Gastroesophageal sphincter (tissue), 4 donors: ENCODE results near the gene SUN3. TPM values are rescaled to one million over a fixed set of nuclear protein-coding genes. Genes with fewer than 3 reads are reported as not detected.

ENCODE experiments used
- ATAC-seq: fragments of 150-250 bp; one replicate; pipeline ENCODE4 v1.9.1; 2016; ENCODE audit warnings: mild to moderate bottlenecking, moderate library complexity
- H3K27ac ChIP-seq, 4 donors: fragments of 200-600 bp; sonication (generic) in 3 of 4; 1 replicate in 3 of 4; 2 replicates in 1 of 4; pipeline ENCODE4 v1.5.1; 2016 to 2019
- H3K27me3 ChIP-seq: fragments of 200-600 bp; sonication (generic); one replicate; pipeline ENCODE4 v1.5.1; 2019
- H3K36me3 ChIP-seq, 2 donors: fragments of 200-600 bp; sonication (generic); one replicate each; pipeline ENCODE4 v1.5.1; 2019; ENCODE audit warnings: control low read depth in 1 of 2
- H3K4me1 ChIP-seq, 3 donors: fragments of 200-600 bp; sonication (generic); 1 replicate in 2 of 3; 2 replicates in 1 of 3; pipeline ENCODE4 v1.5.1; 2016 to 2019; ENCODE audit warnings: control low read depth in 2 of 3
- H3K4me3 ChIP-seq, 2 donors: fragments of 200-600 bp; sonication (generic); one replicate each; pipeline ENCODE4 v1.5.1; 2019; ENCODE audit warnings: mild to moderate bottlenecking in 1 of 2, moderate library complexity in 1 of 2
- H3K9me3 ChIP-seq, 3 donors: fragments of 200-600 bp; sonication (generic); one replicate each; pipeline ENCODE4 v1.5.1; 2017 to 2019; ENCODE audit warnings: control low read depth in 2 of 3
- EP300 ChIP-seq: sonication (generic); formaldehyde crosslinking; IDR thresholded peaks from one replicate; pipeline ENCODE4 v1.6.1; 2017; ENCODE audit warnings: antibody characterized with exemption, mild to moderate bottlenecking
- POLR2A ChIP-seq, 2 donors: fragments of 450-650 bp; IDR thresholded peaks; one replicate each; pipeline ENCODE4 v1.6.1; 2017; ENCODE audit warnings: antibody characterized with exemption in 2 of 2, mild to moderate bottlenecking in 2 of 2, moderate library complexity in 1 of 2
- POLR2AphosphoS5 ChIP-seq: sonication (generic); formaldehyde crosslinking; IDR thresholded peaks from one replicate; pipeline ENCODE4 v1.6.1; 2017; ENCODE audit warnings: antibody characterized with exemption
- WGBS, 2 donors: methylation state at CpG; one replicate each; pipeline ENCODE4 v1.1.5; 2018; ENCODE audit warnings: low coverage in 1 of 2; 5-methylcytosine and 5-hydroxymethylcytosine counted together
- total RNA-seq, 4 donors: library from RNA; depleted of rRNA; stranded (reverse); fragments of >200 nt; gene quantifications; one replicate each; pipeline ENCODE4 v1.1.0, GENCODE V29; 2016
- TF ChIP-seq, protein P1 (sequence below), 4 experiments: fragments of 200-600 bp in 2 of 4; fragments of 450-650 bp in 2 of 4; sonication (generic) in 1 of 4; IDR thresholded peaks; one replicate each; pipeline ENCODE4 v1.5.1; 2017 to 2019; ENCODE audit warnings: antibody characterized with exemption in 4 of 4, mild to moderate bottlenecking in 2 of 4, moderate library complexity in 2 of 4

SUN3 gene
- total RNA-seq, 4 donors from 2014 or later: not detected

DNA sequence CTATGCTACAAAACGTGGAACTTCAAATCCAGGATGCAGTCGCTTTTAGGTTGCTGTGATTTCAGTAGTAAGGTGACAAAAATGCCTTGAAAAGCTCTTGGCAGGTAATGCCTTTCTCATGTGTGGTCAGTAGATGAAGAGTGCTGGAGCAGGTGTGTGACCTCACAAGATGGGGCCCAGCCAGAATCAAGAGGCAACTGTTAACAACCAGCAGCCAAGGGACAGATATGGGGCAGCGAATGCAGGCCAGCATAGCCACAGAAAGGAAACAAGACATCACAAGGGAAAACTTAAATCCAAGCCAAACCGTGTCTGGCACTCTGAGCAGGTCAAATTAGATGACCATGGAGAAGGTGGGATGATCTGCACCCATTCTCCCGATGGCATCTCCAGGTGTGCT lies 61.8 kb downstream of the SUN3 start:
- H3K27ac ChIP-seq: no peak overlapping the region
- no peaks in the 10 kb centered on the region for H3K27me3 ChIP-seq
- H3K36me3 ChIP-seq: peaks cover 0 to 97% of the 10 kb centered on the region in 2 donors
- no peak overlapping the region for H3K4me3 ChIP-seq
- TF ChIP-seq, protein P1, sequence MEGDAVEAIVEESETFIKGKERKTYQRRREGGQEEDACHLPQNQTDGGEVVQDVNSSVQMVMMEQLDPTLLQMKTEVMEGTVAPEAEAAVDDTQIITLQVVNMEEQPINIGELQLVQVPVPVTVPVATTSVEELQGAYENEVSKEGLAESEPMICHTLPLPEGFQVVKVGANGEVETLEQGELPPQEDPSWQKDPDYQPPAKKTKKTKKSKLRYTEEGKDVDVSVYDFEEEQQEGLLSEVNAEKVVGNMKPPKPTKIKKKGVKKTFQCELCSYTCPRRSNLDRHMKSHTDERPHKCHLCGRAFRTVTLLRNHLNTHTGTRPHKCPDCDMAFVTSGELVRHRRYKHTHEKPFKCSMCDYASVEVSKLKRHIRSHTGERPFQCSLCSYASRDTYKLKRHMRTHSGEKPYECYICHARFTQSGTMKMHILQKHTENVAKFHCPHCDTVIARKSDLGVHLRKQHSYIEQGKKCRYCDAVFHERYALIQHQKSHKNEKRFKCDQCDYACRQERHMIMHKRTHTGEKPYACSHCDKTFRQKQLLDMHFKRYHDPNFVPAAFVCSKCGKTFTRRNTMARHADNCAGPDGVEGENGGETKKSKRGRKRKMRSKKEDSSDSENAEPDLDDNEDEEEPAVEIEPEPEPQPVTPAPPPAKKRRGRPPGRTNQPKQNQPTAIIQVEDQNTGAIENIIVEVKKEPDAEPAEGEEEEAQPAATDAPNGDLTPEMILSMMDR (IDR thresholded peaks at IDR 0.05): no peak
- TF ChIP-seq EP300: no peak
- TF ChIP-seq POLR2A (IDR thresholded peaks at IDR 0.05): no peak
- no peak for TF ChIP-seq POLR2AphosphoS5
- H3K9me3 ChIP-seq: no peaks in the 10 kb centered on the region
- 67 to 92% methylated on average over 2 to 4 of the region's 5 CpGs for WGBS, 2 donors
- H3K4me1 ChIP-seq: peaks cover 0 to 15% (median 0%) of the 10 kb centered on the region in 3 donors
- ATAC-seq: no peak

DNA sequence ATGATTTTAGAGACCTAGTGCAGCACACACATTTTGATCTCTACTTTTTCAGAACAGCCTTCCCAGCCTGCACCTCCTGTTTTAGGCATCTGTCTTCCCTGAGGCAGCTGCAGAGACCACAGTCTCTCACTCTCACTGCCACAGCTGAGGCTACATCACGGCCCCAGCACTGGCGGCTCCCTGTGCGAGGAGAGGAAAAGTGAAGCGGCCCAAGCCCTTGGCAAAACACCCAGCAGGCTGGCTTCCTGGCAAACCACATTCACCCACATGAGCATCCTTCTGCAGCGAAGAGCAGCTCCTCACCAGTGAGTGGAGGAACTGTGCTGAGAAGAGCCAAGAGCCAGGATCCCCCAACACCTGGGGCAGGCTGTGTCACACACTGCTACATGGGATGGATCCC lies 63.5 kb downstream of the SUN3 start:
- H3K27me3 ChIP-seq: no peaks in the 10 kb centered on the region
- no peak for ATAC-seq
- H3K9me3 ChIP-seq: no peaks in the 10 kb centered on the region
- WGBS, 2 donors: 58% methylated on average over 4 of the region's 5 CpGs; no CpG with 5 or more reads in 1 of the 2 donors
- TF ChIP-seq EP300 (no peak), POLR2A (IDR thresholded peaks at IDR 0.05) (no peak), POLR2AphosphoS5 (no peak)
- TF ChIP-seq, protein P1 (IDR thresholded peaks at IDR 0.05): no peak
- peaks cover 0 to 97% of the 10 kb centered on the region in 2 donors for H3K36me3 ChIP-seq
- no peak overlapping the region for H3K27ac ChIP-seq
- peaks cover 0 to 15% (median 0%) of the 10 kb centered on the region in 3 donors for H3K4me1 ChIP-seq
- no peak overlapping the region for H3K4me3 ChIP-seq

DNA sequence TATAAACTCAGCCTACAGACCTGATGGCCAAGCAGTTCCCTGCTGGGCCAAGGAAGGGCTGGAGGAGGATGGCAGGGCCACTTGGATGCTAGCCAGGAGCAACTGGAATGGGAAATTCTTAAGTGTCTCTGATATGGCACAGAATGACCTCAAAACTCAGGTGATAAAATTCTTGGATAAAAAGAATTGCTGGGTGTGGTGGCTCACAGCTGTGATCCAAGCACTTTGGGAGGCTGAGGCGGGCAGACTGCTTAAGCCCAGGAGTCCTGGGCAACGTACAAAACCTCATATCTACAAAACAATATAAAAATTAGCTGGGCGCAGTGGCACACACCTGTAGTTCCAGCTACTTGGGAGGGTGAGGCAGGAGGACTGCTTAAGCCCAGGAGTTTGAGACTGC lies 66.6 kb downstream of the SUN3 start:
- H3K36me3 ChIP-seq: peaks cover 0 to 70% of the 10 kb centered on the region in 2 donors
- TF ChIP-seq POLR2A (IDR thresholded peaks at IDR 0.05) (no peak), POLR2AphosphoS5 (no peak), EP300 (no peak)
- TF ChIP-seq, protein P1 (IDR thresholded peaks at IDR 0.05): no peak
- H3K27ac ChIP-seq: no peak overlapping the region
- H3K4me1 ChIP-seq: no peaks in the 10 kb centered on the region
- WGBS, 2 donors: 94 to 100% methylated on average over 2 to 3 of the region's 3 CpGs
- H3K4me3 ChIP-seq: no peak overlapping the region
- no peaks in the 10 kb centered on the region for H3K9me3 ChIP-seq
- ATAC-seq: no peak
- no peaks in the 10 kb centered on the region for H3K27me3 ChIP-seq

DNA sequence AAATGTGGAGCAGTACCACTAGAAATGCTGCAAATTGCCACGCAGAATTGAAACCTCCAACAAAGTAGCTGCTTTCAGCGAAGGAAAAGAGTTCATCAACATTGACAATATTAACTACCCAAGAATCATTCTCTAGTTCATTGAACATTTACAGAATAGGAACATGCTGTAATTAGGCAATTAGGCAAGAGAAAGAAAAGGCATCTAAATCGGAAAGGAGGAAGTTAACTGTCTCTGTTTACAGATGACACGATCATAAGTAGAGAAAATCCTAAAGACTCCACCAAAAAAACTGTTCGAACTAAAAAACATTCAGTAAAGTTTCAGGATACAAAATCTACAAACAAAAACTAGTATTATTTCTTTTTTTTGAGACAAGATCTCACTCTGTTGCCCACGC lies 71.8 kb downstream of the SUN3 start:
- H3K4me1 ChIP-seq: no peaks in the 10 kb centered on the region
- peaks cover 0 to 54% of the 10 kb centered on the region in 2 donors for H3K36me3 ChIP-seq
- H3K27ac ChIP-seq: no peak overlapping the region
- 71 to 72% methylated on average over 6 of the region's 6 CpGs for WGBS, 2 donors
- H3K27me3 ChIP-seq: no peaks in the 10 kb centered on the region
- no peaks in the 10 kb centered on the region for H3K9me3 ChIP-seq
- H3K4me3 ChIP-seq: no peak overlapping the region
- ATAC-seq: no peak
- TF ChIP-seq, protein P1 (IDR thresholded peaks at IDR 0.05): no peak
- TF ChIP-seq POLR2A (IDR thresholded peaks at IDR 0.05) (no peak), EP300 (no peak)

DNA sequence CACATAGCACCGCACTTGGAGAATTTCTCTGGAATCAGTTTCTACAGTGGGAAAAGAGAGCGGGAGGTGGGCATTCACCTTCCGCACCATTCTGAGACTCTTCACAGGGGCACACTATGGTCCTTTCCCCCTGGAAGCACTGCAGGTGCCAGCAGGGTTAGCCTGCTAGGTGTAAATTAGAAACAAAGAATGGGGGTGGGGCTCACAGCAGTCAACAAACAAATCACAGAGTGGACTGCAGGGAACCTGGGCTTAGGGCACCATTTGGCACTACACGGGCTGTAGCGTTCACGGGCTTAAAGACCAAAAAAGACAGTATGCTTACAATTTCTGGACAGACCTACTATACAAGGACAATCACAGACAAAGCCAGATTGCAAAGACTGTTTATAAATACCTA lies 72.7 kb downstream of the SUN3 start:
- Histone ChIP-seq H3K9me3 (no peaks in the 10 kb centered on the region), H3K27me3 (no peaks in the 10 kb centered on the region), H3K4me3 (no peak overlapping the region), H3K27ac (no peak overlapping the region), H3K4me1 (no peaks in the 10 kb centered on the region), H3K36me3 (peaks cover 0 to 44% of the 10 kb centered on the region in 2 donors)
- TF ChIP-seq, protein P1 (IDR thresholded peaks at IDR 0.05): no peak
- TF ChIP-seq EP300 (no peak), POLR2A (IDR thresholded peaks at IDR 0.05) (no peak), POLR2AphosphoS5 (no peak)
- ATAC-seq: no peak
- WGBS, 2 donors: 78% methylated on average over 2 of the region's 6 CpGs; no CpG with 5 or more reads in 1 of the 2 donors
